ENCODE measurements around the gene FOXI2.

FOXI2 gene

GRCh38 chr10:127736915-127737562, at the start of gene FOXI2:
FOXI2 (plus strand) TSS chr10:127737185; CDS start chr10:127737274, 89 bp downstream.
- Histone ChIP-seq H3K4me1 (ENCODE audit: control insufficient read depth, insufficient read depth, low read length, unreplicated experiment) (no peaks in the 10 kb centered on the region), H3K79me2 (ENCODE audit: control insufficient read depth, insufficient read depth, low read length, unreplicated experiment) (no peaks in the 10 kb centered on the region), H3K36me3 (ENCODE audit: insufficient read depth, low read length) (no peaks in the 10 kb centered on the region), H2AFZ (ENCODE audit: low read length, unreplicated experiment) (no peak within 1 kb of the TSS), H3K27ac (ENCODE audit: low read depth, low read length) (no peak within 1 kb of the TSS), H3K27me3 (ENCODE audit: insufficient read depth, low read length) (peaks cover 54% of the 10 kb centered on the region), H3K4me3 (ENCODE audit: low read depth, low read length) (no peak within 1 kb of the TSS)

DNA sequence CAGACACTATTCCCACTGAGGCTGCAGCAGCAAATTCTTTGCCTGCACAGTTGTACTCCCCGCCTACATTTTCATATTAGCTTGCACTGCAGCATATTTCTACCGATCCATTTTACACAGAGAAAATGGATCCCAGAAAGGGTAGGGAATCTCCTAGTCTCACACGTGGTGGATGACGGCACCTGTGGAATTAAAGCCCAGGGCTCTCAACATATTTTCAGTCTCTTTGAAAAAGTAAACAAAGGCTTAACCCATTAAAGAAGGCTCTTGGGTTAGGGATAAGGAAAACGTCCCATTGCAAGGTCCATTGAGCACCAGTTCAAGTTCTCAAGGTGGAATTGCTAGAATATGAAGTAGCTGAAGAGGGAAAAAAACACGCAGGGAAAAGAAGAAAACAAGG, 49.4 kb upstream of the FOXI2 start:
- Histone ChIP-seq H3K36me3 (ENCODE audit: insufficient read depth, low read length) (no peaks in the 10 kb centered on the region), H3K79me2 (ENCODE audit: control insufficient read depth, insufficient read depth, low read length, unreplicated experiment) (no peaks in the 10 kb centered on the region), H3K4me3 (ENCODE audit: low read depth, low read length) (no peak overlapping the region), H3K27ac (ENCODE audit: low read depth, low read length) (no peak overlapping the region), H2AFZ (ENCODE audit: low read length, unreplicated experiment) (no peak overlapping the region), H3K4me1 (ENCODE audit: control insufficient read depth, insufficient read depth, low read length, unreplicated experiment) (no peaks in the 10 kb centered on the region), H3K27me3 (ENCODE audit: insufficient read depth, low read length) (no peaks in the 10 kb centered on the region)

DNA sequence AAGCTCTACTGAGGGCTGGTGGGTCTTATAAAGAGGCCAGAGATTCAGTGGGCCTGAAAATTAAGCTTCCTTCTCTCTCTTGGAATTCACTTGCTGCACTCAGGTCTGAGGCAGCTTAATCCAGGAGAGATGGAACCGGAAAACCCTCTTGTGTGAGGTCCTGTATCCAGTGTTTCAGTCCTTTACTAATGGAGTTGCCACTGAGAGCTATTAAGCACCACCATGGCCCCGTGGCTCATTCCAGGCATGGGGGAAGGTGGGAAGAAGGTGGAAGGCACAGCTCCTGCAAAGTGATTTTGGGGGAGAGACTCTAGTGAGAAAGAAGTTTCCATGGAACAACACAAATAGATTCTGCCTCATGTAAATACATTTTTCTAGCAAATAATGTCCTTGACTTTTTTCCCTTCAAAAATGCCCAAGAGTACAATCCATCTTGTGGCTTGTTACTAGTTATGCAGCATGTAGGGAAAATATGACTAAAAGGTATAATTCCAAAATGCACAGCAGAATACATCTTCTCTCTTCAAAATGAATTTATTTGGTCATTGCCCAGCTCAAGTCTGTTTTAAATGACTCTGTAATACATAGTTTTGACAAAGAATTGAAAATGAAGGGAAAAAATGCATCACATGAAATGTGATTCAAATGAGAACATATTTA, 46.7 kb upstream of the FOXI2 start:
- Histone ChIP-seq H3K27me3 (ENCODE audit: insufficient read depth, low read length) (no peaks in the 10 kb centered on the region), H3K27ac (ENCODE audit: low read depth, low read length) (no peak overlapping the region)

DNA sequence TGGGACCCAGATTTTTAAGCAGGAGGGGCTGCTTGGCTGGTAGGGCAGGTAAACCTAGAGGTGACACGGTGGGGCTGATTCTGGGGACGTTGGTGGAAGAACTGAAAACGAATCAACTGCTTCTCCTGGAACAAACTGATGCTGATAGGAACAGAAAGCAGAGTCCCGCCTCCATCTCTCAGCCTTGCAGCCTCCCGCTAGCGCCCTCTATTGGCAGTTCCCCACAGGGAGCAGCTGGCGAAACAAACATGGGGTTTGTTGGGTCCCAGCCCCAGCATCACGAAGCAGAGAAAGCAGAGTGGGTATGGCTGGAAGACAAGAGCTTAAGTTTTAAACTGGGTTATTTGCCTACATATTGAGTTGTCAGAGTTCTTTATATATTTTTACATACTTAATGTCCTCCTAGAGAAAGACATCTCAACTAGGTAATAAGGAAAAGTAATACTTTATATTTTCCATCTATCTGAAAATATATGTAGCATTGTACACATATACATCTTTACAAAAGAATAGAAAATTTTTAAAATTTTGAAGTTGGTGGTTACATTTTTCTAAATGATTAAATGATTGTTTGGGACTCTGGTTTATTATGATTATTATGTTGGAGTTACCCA, 42.3 kb upstream of the FOXI2 start:
- Histone ChIP-seq H3K36me3 (ENCODE audit: insufficient read depth, low read length) (no peaks in the 10 kb centered on the region), H3K4me3 (ENCODE audit: low read depth, low read length) (no peak overlapping the region), H3K27me3 (ENCODE audit: insufficient read depth, low read length) (no peaks in the 10 kb centered on the region), H3K27ac (ENCODE audit: low read depth, low read length) (no peak overlapping the region), H3K79me2 (ENCODE audit: control insufficient read depth, insufficient read depth, low read length, unreplicated experiment) (no peaks in the 10 kb centered on the region), H2AFZ (ENCODE audit: low read length, unreplicated experiment) (no peak overlapping the region), H3K4me1 (ENCODE audit: control insufficient read depth, insufficient read depth, low read length, unreplicated experiment) (no peaks in the 10 kb centered on the region)

More for the DNA sequence above, 46.7 kb upstream of the FOXI2 start:
- no peaks in the 10 kb centered on the region for H3K36me3 ChIP-seq (ENCODE audit: insufficient read depth, low read length)
- H3K4me3 ChIP-seq (ENCODE audit: low read depth, low read length), result no peak overlapping the region
- H2AFZ ChIP-seq (ENCODE audit: low read length, unreplicated experiment), result no peak overlapping the region
- H3K4me1 ChIP-seq (ENCODE audit: control insufficient read depth, insufficient read depth, low read length, unreplicated experiment), result no peaks in the 10 kb centered on the region
- no peaks in the 10 kb centered on the region for H3K79me2 ChIP-seq (ENCODE audit: control insufficient read depth, insufficient read depth, low read length, unreplicated experiment)

GRCh38 chr10:127695431-127695830, 41.6 kb upstream of the FOXI2 start:
- no peaks in the 10 kb centered on the region for H3K79me2 ChIP-seq (ENCODE audit: control insufficient read depth, insufficient read depth, low read length, unreplicated experiment)
- H3K27me3 ChIP-seq (ENCODE audit: insufficient read depth, low read length), result no peaks in the 10 kb centered on the region
- no peaks in the 10 kb centered on the region for H3K4me1 ChIP-seq (ENCODE audit: control insufficient read depth, insufficient read depth, low read length, unreplicated experiment)
- no peaks in the 10 kb centered on the region for H3K36me3 ChIP-seq (ENCODE audit: insufficient read depth, low read length)
- no peak overlapping the region for H2AFZ ChIP-seq (ENCODE audit: low read length, unreplicated experiment)
- no peak overlapping the region for H3K27ac ChIP-seq (ENCODE audit: low read depth, low read length)
- no peak overlapping the region for H3K4me3 ChIP-seq (ENCODE audit: low read depth, low read length)

- H3K36me3 ChIP-seq (ENCODE audit: insufficient read depth, low read length), result no peaks in the 10 kb centered on the region
- H3K4me1 ChIP-seq (ENCODE audit: control insufficient read depth, insufficient read depth, low read length, unreplicated experiment), result no peaks in the 10 kb centered on the region
- H3K27me3 ChIP-seq (ENCODE audit: insufficient read depth, low read length), result no peaks in the 10 kb centered on the region
- H3K79me2 ChIP-seq (ENCODE audit: control insufficient read depth, insufficient read depth, low read length, unreplicated experiment), result no peaks in the 10 kb centered on the region
- no peak overlapping the region for H2AFZ ChIP-seq (ENCODE audit: low read length, unreplicated experiment)
- H3K27ac ChIP-seq (ENCODE audit: low read depth, low read length), result no peak overlapping the region
- H3K4me3 ChIP-seq (ENCODE audit: low read depth, low read length), result no peak overlapping the region
Measured at GRCh38 chr10:127698886-127699285, 38.1 kb upstream of the FOXI2 start.

- Histone ChIP-seq H3K27ac (ENCODE audit: low read depth, low read length) (no peak overlapping the region), H3K36me3 (ENCODE audit: insufficient read depth, low read length) (no peaks in the 10 kb centered on the region), H2AFZ (ENCODE audit: low read length, unreplicated experiment) (no peak overlapping the region), H3K4me3 (ENCODE audit: low read depth, low read length) (no peak overlapping the region), H3K79me2 (ENCODE audit: control insufficient read depth, insufficient read depth, low read length, unreplicated experiment) (no peaks in the 10 kb centered on the region), H3K4me1 (ENCODE audit: control insufficient read depth, insufficient read depth, low read length, unreplicated experiment) (no peaks in the 10 kb centered on the region), H3K27me3 (ENCODE audit: insufficient read depth, low read length) (no peaks in the 10 kb centered on the region)
Measured at GRCh38 chr10:127699311-127699710, 37.7 kb upstream of the FOXI2 start.

- no peaks in the 10 kb centered on the region for H3K36me3 ChIP-seq (ENCODE audit: insufficient read depth, low read length)
- no peaks in the 10 kb centered on the region for H3K27me3 ChIP-seq (ENCODE audit: insufficient read depth, low read length)
- no peak overlapping the region for H2AFZ ChIP-seq (ENCODE audit: low read length, unreplicated experiment)
- H3K79me2 ChIP-seq (ENCODE audit: control insufficient read depth, insufficient read depth, low read length, unreplicated experiment), result no peaks in the 10 kb centered on the region
- H3K4me3 ChIP-seq (ENCODE audit: low read depth, low read length), result no peak overlapping the region
- no peaks in the 10 kb centered on the region for H3K4me1 ChIP-seq (ENCODE audit: control insufficient read depth, insufficient read depth, low read length, unreplicated experiment)
- no peak overlapping the region for H3K27ac ChIP-seq (ENCODE audit: low read depth, low read length)
Measured at GRCh38 chr10:127702271-127702670, 34.7 kb upstream of the FOXI2 start.

GRCh38 chr10:127715249-127715648, 21.7 kb upstream of the FOXI2 start:
- Histone ChIP-seq H3K27me3 (ENCODE audit: insufficient read depth, low read length) (0 out of 2 replicates have a peak, but pooled peaks cover 3% of the 10 kb centered on the region), H3K36me3 (ENCODE audit: insufficient read depth, low read length) (no peaks in the 10 kb centered on the region), H3K79me2 (ENCODE audit: control insufficient read depth, insufficient read depth, low read length, unreplicated experiment) (no peaks in the 10 kb centered on the region), H3K27ac (ENCODE audit: low read depth, low read length) (no peak overlapping the region), H3K4me1 (ENCODE audit: control insufficient read depth, insufficient read depth, low read length, unreplicated experiment) (no peaks in the 10 kb centered on the region), H2AFZ (ENCODE audit: low read length, unreplicated experiment) (no peak overlapping the region), H3K4me3 (ENCODE audit: low read depth, low read length) (no peak overlapping the region)

DNA sequence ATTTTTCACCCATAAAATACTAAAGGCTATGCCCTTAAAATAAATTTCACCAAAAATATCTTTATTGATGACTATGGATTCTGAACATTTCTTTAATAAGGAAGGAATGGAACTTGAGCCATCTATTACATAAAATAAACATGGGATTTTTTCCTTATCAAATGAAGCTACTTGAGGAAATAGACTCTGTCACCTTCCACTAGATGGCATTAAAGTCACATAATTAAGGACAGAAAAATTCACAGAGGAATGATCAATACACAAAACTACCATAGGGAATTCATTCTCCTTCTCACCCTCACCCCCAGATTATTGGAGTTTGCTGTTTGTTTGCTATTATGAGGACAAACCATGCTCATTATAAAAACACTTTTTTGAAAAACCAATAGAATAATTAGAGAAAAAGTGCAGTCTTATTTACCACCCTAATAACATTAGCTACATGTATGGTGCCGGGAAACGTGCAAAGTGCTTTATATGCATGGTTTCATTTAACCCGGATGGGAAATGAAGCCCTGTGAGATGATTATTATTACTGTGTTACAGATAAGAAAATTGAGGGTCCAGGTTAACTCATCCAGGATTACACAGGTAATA, 21.1 kb upstream of the FOXI2 start:
- no peak overlapping the region for H3K27ac ChIP-seq (ENCODE audit: low read depth, low read length)
- H3K79me2 ChIP-seq (ENCODE audit: control insufficient read depth, insufficient read depth, low read length, unreplicated experiment), result no peaks in the 10 kb centered on the region
- no peak overlapping the region for H2AFZ ChIP-seq (ENCODE audit: low read length, unreplicated experiment)
- 0 out of 2 replicates have a peak, but pooled peaks cover 3% of the 10 kb centered on the region for H3K27me3 ChIP-seq (ENCODE audit: insufficient read depth, low read length)
- H3K4me1 ChIP-seq (ENCODE audit: control insufficient read depth, insufficient read depth, low read length, unreplicated experiment), result no peaks in the 10 kb centered on the region
- no peaks in the 10 kb centered on the region for H3K36me3 ChIP-seq (ENCODE audit: insufficient read depth, low read length)
- H3K4me3 ChIP-seq (ENCODE audit: low read depth, low read length), result no peak overlapping the region
